Measurements from ENCODE around the gene AGRP. TPM values are rescaled to one million over a fixed set of nuclear protein-coding genes. Genes with fewer than 3 reads are reported as not detected.

AGRP gene, protein sequence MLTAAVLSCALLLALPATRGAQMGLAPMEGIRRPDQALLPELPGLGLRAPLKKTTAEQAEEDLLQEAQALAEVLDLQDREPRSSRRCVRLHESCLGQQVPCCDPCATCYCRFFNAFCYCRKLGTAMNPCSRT
- total RNA-seq: not detected

DNA sequence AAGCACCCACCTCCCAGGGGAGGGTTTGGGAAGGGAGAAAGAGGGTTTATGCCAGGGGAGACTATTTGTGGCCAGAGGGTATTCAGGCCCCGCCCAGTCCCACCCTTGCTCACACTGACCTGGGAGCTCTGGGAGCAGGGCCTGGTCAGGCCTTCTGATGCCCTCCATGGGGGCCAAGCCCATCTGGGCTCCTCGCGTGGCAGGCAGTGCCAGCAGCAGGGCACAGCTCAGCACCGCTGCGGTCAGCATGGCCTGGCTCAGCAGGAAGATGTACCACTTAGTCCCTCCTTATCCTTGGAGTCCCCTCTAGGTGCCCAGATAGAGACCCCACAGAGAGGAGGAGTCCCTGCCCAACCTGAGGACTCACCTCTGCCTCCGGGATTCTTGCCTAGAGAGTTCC lies at the start of gene AGRP:
AGRP (minus strand) TSS at position 398 of the 400 bp plus-strand sequence; CDS start at position 249, 149 bp downstream.
- intact Hi-C loops (cut with DNase I; ENCODE audit: low total_unique reads): no loop called here
- Histone ChIP-seq H3K27me3 (no peaks in the 10 kb centered on the region), H3K36me3 (no peaks in the 10 kb centered on the region), H3K4me1 (peaks cover 16 to 38% (median 26%) of the 10 kb centered on the region in 4 donors), H3K27ac (peak within 1 kb of the TSS in 3 of 4 donors; percentile 92 to 96 (median 95)), H3K4me3 (peak within 1 kb of the TSS in 1 of 4 donors; percentile 86), H3K9me3 (no peaks in the 10 kb centered on the region)
- WGBS, 2 donors (ENCODE audit: low coverage in 1 of 2): 98% methylated on average over 6 of the region's 6 CpGs; no CpG with 5 or more reads in 1 of the 2 donors
- in situ Hi-C loops (cut with MboI; ENCODE audit: low pct_ligation_motif_present in 1 of 4, low pct_unique_long_range_greater_than_20kb in 1 of 4, low sequenced_read_pairs in 3 of 4): no loop called here
- no peak for DNase-seq
- TF ChIP-seq POLR2A (IDR thresholded peaks at IDR 0.05): no peak
- TF ChIP-seq, protein P1, sequence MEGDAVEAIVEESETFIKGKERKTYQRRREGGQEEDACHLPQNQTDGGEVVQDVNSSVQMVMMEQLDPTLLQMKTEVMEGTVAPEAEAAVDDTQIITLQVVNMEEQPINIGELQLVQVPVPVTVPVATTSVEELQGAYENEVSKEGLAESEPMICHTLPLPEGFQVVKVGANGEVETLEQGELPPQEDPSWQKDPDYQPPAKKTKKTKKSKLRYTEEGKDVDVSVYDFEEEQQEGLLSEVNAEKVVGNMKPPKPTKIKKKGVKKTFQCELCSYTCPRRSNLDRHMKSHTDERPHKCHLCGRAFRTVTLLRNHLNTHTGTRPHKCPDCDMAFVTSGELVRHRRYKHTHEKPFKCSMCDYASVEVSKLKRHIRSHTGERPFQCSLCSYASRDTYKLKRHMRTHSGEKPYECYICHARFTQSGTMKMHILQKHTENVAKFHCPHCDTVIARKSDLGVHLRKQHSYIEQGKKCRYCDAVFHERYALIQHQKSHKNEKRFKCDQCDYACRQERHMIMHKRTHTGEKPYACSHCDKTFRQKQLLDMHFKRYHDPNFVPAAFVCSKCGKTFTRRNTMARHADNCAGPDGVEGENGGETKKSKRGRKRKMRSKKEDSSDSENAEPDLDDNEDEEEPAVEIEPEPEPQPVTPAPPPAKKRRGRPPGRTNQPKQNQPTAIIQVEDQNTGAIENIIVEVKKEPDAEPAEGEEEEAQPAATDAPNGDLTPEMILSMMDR (IDR thresholded peaks at IDR 0.05): no peak
- TF ChIP-seq POLR2AphosphoS5 (IDR thresholded peaks at IDR 0.05): no peak
- no peak for TF ChIP-seq EP300 (IDR thresholded peaks at IDR 0.05; ENCODE audit: low read depth)

DNA sequence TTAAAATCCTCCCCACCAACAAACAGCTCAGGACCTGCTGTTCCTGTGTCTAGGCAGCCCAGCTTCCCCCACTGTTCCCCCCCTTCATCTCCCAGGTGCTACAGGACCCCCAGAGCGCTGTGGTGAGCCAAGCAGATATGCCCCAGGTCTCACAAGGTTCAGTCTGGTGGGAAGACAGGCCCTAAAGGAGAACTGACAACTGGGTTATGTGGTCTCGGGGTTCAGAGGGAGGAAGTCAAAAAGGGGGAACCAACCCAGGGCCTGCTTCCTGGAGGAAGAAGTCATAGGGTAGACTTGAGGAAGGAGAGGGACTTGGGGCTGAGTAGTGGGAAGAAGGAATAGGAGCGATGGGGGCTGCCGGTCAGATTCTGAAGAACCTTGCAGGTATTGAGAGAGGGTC lies 47.9 kb upstream of the AGRP start:
- Histone ChIP-seq H3K36me3 (no peaks in the 10 kb centered on the region), H3K27ac (peak overlapping the region; percentile 88 to 92 (median 90)), H3K4me1 (peaks cover 8 to 32% (median 25%) of the 10 kb centered on the region in 4 donors), H3K27me3 (no peaks in the 10 kb centered on the region), H3K4me3 (peak overlapping the region in 1 of 4 donors; percentile 68), H3K9me3 (no peaks in the 10 kb centered on the region)
- in situ Hi-C loops (cut with MboI; ENCODE audit: low pct_ligation_motif_present in 1 of 4, low pct_unique_long_range_greater_than_20kb in 1 of 4, low sequenced_read_pairs in 3 of 4): no loop called here
- WGBS, 2 donors (ENCODE audit: low coverage in 1 of 2): 72 to 88% methylated on average over 2 to 3 of the region's 4 CpGs
- TF ChIP-seq EP300 (IDR thresholded peaks at IDR 0.05; ENCODE audit: low read depth) (no peak), POLR2A (IDR thresholded peaks at IDR 0.05) (no peak), POLR2AphosphoS5 (IDR thresholded peaks at IDR 0.05) (no peak)
- TF ChIP-seq, protein P1 (IDR thresholded peaks at IDR 0.05): no peak
- no peak for DNase-seq
- intact Hi-C loops (cut with DNase I; ENCODE audit: low total_unique reads): no loop called here

DNA sequence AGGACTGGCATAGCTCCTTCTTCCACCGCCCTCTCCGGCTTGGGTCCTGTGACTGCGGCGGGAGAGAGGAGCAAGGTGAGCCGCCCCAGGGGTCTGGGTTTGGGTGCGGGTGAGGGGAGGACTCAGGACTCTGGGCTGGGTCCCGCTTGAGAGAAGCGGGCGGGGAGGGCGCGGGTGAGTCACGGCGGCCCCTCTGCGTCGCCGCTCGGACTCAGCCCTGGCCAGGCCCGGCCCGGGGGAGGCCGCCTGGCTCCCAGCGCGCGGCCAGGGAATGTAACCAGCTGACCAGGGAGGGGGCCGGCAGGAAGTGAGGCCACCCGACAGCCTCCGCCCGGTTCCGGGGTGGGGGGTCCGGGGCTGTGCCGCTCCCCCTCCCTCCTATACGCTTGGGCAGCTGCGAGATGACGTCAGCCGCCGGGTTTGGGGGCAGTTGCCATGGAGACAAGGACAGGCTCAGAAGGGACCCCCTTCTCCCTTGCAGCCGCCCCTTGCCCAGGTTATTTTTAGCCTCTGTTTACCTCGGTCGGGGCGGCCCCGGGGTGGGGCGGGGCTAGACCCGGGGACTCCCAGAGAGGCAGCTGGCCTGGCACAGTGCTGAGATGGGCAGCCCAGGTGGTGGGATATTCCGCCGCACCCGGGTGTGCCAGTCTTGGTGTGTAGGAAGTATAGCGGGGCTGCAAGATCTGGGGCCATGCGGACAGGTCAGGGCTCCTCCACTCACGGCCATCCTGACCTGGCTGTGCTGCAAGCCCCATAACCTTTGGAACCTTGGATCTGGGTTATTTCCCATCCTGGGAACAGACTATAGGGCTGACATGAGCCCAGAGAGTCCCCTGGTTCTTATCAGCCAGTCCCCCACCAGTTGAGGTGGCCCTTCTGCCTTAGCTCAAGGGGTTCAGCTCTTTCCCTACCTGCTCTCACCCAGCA lies 46.9 kb upstream of the AGRP start:
- TF ChIP-seq EP300 (IDR thresholded peaks at IDR 0.05; ENCODE audit: low read depth): no peak
- TF ChIP-seq, protein P1 (IDR thresholded peaks at IDR 0.05): no peak
- TF ChIP-seq POLR2AphosphoS5 (IDR thresholded peaks at IDR 0.05): peak; percentile 70 to 85 (median 76)
- TF ChIP-seq POLR2A (IDR thresholded peaks at IDR 0.05): peak; percentile 56
- Histone ChIP-seq H3K27me3 (no peaks in the 10 kb centered on the region), H3K27ac (peak overlapping the region; percentile 88 to 92 (median 90)), H3K36me3 (no peaks in the 10 kb centered on the region), H3K9me3 (no peaks in the 10 kb centered on the region), H3K4me1 (peaks cover 8 to 30% (median 25%) of the 10 kb centered on the region in 4 donors), H3K4me3 (peak overlapping the region; percentile 55 to 75 (median 62))
- peak; percentile 76 for DNase-seq
- in situ Hi-C loops (cut with MboI; ENCODE audit: low pct_ligation_motif_present in 1 of 4, low pct_unique_long_range_greater_than_20kb in 1 of 4, low sequenced_read_pairs in 3 of 4) (no loop called here), intact Hi-C loops (cut with DNase I; ENCODE audit: low total_unique reads) (no loop called here)
- 4% methylated on average over 26 of the region's 48 CpGs; no CpG with 5 or more reads in 1 of the 2 donors for WGBS, 2 donors (ENCODE audit: low coverage in 1 of 2)

DNA sequence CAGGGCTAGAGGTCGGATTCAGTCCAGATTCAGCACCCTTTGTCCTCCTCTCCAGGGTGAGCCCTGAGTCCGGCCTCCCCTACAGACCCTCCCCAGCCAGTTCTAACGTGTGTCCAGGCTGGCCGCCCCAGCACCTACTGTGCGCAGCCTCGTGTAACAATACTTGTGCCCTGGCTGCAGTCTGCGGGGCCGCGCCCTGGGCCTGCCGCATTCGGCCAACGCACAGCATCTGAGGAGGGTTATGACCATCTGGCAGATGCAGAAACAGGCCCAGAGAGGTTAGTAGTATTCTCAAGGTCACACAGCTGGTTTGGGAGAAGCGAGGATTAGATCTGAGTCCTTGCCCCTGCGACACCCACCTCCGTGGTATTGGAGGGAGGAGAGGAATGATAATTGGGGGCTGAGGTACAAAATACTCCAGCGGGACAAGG lies 46.2 kb upstream of the AGRP start:
- intact Hi-C loops (cut with DNase I; ENCODE audit: low total_unique reads): no loop called here
- WGBS, 2 donors (ENCODE audit: low coverage in 1 of 2): 4% methylated on average over 16 of the region's 16 CpGs; no CpG with 5 or more reads in 1 of the 2 donors

More for the DNA sequence above, 46.2 kb upstream of the AGRP start:
- Histone ChIP-seq H3K36me3 (no peaks in the 10 kb centered on the region), H3K9me3 (no peaks in the 10 kb centered on the region), H3K27ac (peak overlapping the region; percentile 88 to 92 (median 90)), H3K4me3 (peak overlapping the region; percentile 55 to 75 (median 62)), H3K4me1 (peaks cover 8 to 30% (median 25%) of the 10 kb centered on the region in 4 donors), H3K27me3 (no peaks in the 10 kb centered on the region)
- TF ChIP-seq POLR2A (IDR thresholded peaks at IDR 0.05) (no peak), POLR2AphosphoS5 (IDR thresholded peaks at IDR 0.05) (no peak), EP300 (IDR thresholded peaks at IDR 0.05; ENCODE audit: low read depth) (no peak)
- TF ChIP-seq, protein P1 (IDR thresholded peaks at IDR 0.05): no peak
- no peak for DNase-seq
- in situ Hi-C loops (cut with MboI; ENCODE audit: low pct_ligation_motif_present in 1 of 4, low pct_unique_long_range_greater_than_20kb in 1 of 4, low sequenced_read_pairs in 3 of 4): loop anchor here in 1 of 4 donors (10.0 kb wide), 1 partner anchor 135 kb away; the partner anchor contains the start of genes ACD, C16orf86, ENKD1 and PARD6A

All from transverse colon (tissue), 4 donors.